Activated T-cell treated with anti-CD3 and anti-CD28 coated beads for 4 hours (primary cell): ENCODE results near the gene UNC5C.
"Not testable (repeated sequence)": the region's sequence is repeated elsewhere in the genome, so short reads cannot be mapped to it uniquely, and the experiment has no call there.

Experiments used
- DNase-seq: peaks from one replicate; pipeline ENCODE4 v3.0.0-alpha.2; 2020

Gene UNC5C

DNA sequence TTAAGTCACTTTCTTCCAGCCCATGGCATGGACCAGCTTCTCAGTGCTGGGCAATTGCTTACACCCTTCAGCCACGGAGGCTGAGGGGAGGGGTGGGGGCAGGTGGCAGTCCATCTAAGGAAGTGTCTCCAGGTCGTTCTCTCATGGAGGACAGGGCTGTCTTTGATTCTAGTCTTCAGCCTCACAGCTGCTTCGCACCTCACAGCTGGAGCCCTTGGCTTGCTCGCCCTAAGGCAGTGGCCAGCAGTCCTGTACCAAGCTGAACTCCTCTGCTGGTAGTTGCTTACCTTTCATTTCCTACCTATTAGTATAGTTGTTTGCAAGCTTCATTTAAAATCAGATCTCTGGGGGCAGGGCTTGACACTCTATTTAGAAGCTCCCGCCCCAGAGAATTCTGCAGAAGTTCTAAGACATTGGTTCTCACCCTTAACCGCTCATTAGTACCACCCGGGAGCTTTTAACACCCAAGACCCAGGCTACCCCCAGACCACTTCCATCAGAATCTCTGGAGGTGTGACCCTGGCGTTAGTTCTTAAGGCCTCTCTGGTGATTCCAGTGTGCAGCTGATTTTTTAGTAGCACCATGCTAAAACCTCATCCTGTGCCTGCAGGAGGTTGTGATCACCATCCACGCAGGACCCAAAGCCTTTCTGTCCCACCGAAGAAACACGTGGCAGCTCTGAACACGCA is 386.8 kb downstream of the UNC5C start:
- no peak for DNase-seq

DNA sequence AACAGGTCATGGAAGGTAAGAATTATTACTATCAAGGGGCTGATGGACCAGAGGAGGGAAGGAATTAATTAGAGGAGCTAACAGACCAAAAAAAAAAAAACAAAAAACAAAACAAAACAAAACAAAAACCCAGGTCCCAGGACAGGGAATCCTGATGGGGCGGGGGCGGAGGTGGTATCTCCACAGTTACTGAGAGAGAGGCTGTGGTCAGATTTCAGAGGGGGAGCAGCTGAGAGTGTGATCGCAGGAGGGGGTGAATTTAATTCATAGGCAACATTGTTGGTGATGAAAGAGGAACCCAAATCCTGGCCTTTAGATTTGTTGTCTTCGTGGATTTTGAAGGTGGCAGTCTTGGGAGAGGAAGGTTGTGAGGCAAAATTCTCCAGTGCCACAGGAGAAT is 389.4 kb downstream of the UNC5C start:
- no peak for DNase-seq

DNA sequence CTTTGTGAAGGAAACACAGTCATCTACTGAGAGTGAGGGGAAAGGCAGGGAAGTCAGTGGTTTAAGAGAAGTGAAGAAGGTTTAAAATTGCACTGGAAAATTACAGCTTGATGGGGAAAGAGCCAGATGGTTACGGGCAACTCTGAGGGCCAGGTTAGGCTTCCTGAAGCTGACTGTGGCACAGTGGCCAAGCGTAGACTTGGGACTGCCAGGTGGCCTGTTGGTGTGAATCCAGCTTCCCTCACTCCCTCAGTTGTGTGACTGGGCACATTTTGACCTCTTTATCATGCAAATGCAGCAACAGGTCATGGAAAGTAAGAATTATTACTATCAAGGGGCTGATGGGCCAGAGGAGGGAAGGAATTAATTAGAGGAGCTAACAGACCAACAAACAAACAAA is 390.1 kb downstream of the UNC5C start:
- no peak for DNase-seq

DNA sequence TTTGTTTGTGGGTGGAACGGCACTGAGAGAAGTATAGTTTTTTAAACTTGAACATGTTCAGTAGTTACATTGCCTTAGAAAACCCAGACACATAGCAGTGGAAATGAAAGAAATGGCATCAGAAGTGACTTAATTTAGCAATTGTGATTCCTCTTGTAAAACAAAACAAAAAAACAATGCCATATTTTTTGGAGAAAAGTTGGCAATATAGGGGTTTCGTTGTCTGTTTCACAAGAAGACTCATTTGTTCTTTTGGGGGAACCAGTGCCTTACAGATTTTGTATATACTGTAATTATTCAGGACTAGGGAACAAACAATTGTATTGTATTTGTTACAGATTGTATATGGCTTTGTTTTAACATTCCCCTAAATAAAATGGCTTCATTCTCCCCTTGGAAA is 390.7 kb downstream of the UNC5C start:
- no peak for DNase-seq

DNA sequence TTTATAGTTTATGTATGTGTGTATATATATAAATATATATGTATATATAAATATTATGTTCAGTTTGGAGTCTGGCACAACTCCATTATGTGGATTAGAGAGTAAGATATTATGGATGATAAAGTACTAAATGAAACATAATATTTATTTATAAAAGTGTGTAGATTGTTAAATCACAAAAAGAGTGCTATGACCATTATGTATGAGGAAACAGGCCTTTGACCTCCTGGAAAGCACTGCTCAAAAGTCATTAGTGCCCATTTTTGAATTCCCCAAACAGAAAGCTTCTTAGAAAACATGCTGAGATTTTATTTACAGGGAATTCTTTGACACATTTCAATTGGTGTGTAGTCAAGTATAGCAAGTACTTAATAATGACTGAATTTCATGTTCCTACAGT is 391.2 kb downstream of the UNC5C start:
- no peak for DNase-seq

DNA sequence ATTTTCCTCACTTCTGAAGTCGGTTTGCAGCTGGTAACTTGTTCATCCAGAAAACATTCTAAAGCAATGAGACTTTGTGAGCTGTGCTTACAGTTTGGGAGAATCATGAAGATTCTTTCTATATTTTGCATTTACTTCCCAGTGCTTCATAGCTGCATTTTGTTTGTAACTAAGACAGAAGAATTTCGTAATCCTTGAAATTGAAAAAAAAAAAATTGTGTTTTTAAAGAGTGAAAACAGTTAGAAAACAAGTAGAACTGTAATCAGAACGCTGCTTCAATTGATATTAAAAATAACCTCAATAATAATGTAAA is 392.4 kb downstream of the UNC5C start:
- no peak for DNase-seq

DNA sequence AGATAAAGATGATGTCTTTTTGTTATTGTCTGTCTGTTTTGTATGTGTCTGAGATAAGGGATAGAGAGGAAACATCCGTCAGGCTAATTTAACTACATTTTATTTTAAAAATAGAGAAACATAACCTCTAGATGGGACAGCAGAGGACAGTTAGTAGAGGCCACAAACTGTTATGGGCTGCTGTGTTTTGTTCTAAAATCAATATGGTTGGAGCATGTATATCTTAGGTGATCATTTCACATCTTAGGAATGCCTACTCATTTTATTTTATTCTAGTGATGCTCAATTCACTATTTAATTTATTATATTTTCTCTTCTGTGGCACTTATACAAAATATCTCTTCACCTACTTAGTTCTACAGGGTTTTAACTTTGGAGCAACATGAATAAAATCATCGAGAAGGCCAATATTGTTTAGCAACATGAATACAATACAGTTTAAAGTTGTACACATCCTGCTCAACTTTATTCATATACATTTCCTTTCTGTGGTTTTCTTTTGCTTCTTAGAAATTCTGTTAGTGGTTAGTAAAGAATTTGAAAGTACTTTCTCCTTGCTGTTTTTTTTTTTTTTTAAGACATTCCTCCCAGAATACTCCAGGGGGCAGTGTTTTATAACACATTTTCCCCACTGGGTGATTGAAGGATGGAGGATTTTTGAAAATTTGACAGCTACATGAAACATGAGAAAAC is 392.9 kb downstream of the UNC5C start:
- no peak for DNase-seq

DNA sequence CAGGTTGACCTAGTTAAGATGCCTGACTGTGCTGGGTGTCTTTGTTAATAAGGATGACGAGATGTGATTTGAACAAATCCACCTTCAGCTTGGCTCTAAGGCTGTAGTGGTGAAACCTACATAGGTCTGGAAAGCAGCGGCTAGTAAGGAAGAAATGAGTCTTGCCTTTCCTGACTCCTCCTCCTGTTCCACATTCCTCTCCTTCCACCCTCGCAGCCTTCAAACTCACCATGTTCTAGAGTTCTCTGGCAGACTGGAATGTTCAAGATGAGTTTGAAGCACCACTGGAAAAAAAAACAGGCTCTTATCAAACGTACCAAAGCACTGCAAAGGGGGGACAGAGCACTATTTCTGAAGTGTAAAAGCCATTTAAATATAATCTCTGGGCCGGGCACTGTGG is 395.6 kb downstream of the UNC5C start:
- no peak for DNase-seq

DNA sequence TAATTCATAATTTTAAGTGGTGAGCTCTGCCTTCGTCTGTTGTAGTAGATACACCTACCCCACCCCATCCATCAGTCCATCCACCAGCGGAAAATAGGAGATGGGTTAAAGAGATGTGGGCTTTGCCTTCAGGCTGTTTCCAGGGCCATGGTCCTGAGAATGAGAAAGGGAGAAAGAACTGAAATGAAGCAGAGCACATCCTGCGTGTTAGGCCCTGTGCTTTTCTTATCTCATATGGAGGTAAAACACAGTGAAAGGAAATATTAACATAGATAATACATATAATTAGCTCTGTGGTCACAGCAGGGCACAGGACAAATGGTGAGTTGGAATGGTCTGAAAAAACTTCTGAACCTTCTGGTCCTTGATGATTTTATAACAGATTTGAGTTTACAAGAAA is 397.5 kb downstream of the UNC5C start:
- no peak for DNase-seq

DNA sequence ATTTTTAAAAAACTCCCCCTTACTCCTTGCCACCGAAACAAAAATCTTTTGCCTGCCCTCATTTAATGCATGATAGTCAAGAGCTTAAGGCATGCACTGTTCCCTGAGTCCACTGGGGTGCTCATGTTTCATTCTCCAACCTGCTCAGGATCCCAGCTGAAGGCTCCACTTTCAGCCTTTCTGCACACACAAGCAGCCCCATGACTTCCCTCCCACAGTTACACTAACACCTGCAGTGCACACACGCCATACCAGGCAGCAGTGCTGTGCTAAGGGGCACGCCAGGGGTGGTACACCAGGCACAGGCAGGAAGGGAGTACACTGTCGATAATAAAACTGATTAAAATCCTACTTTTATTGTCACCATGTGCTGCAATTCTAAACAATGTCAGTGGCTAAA is 405.8 kb downstream of the UNC5C start:
- DNase-seq: no peak

DNA sequence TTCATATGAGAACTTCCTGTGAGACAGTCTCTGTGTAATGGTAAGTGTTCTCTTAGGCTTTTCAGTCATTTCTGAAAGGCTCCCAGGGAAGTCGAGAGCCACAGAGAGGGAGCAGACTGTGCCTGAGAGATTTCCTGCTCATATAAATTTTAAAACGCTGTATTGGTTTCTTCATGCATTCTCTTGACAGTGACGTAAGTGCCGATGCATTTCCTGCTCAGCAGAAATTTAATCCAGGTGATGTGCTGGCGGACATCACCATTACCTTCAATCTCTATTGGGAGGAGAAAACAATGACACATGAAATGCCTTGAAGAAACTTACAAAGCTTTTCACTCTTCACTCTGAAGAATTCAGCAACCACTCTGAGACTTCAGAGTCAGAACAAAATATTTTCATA is 407.4 kb downstream of the UNC5C start:
- no peak for DNase-seq

DNA sequence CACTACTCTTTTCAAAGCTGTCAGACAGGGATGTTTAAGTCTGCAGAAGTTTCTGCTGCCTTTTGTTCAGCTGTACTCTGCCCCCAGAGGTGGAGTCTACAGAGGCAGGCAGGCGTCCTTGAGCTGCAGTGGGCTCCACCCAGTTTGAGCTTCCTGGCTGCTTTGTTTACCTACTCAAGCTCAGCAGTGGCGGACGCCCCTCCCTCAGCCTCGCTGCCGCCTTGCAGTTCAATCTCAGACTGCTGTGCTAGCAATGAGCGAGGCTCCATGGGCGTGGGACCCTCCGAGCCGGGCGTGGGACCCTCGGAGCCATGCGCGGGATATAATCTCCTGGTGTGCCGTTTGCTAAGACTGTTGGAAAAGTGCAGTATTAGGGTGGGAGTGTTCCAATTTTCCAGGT is 409.3 kb downstream of the UNC5C start:
- DNase-seq: not testable (repeated sequence)

DNA sequence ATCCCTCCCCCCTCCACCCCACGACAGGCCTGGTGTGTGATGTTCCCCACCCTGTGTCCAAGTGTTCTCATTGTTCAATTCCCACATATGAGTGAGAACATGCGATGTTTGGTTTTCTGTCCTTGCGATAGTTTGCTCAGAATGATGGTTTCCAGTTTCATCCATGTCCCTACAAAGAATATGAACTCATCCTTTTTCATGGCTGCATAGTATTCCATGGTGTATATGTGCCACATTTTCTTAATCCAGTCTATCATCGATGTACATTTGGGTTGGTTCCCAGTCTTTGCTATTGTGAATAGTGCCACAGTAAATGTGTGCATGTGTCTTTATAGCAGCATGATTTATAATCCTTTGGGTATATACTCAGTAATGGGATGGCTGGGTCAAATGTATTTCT is 414.8 kb downstream of the UNC5C start:
- not testable (repeated sequence) for DNase-seq

DNA sequence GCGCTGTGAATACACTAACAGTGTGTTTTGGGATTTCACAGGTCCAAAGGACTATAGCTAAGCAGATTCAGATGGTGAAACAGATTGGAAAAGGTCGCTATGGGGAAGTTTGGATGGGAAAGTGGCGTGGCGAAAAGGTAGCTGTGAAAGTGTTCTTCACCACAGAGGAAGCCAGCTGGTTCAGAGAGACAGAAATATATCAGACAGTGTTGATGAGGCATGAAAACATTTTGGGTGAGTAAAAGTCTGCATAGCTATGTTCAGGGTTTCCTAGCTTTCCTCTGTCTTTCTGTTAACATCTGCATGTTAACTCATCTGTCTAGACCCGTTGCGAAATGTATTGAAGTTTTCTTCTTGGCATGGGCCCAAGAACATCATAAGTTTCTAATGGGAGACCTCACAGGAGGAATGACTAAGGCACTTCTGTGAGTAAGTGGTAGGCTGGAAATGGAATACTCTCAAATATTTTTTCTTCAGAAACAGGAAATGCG is 418.9 kb downstream of the UNC5C start:
- DNase-seq: no peak

DNA sequence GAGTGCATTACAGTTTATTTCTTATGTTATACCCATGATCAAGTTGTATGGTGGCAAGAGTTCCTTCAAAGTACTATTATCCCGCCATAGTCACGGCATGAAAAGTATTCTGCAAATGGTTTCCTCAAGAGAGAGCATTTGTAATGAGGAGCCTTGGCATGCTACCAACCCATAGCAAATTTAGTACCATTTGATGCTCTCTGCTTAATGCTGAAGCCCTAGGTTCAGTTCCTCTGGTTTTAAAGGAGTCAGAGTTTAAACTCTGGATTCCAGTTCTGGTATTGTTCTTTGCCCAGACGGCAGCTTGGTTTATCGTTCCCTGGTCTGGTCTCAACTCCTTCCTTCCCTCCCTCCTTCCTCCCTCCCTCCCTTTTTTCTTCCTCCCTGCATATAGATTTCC is 419.7 kb downstream of the UNC5C start:
- no peak for DNase-seq

DNA sequence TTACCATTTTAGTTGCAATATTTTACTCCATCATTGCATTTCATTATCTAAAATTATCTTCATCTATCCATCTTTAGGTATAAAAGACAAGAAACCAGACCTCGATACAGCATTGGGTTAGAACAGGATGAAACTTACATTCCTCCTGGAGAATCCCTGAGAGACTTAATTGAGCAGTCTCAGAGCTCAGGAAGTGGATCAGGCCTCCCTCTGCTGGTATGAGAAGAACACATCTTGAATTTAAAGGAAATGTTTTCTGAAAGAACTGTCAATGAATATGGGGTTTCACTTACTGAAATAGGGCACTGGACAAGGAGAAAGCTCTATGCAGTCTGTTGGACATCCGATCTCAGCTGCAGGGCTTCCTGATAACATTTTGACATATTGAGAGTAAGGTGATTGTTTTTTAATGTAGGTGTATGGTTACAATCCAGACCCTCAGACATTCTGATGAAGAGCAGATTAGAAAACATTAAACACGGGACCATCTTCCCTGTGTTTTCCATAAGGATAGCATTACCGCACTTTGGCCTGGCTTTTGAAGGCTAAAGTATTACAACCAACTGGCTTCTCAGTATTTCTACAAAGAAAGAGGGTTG is 423.8 kb downstream of the UNC5C start:
- no peak for DNase-seq

DNA sequence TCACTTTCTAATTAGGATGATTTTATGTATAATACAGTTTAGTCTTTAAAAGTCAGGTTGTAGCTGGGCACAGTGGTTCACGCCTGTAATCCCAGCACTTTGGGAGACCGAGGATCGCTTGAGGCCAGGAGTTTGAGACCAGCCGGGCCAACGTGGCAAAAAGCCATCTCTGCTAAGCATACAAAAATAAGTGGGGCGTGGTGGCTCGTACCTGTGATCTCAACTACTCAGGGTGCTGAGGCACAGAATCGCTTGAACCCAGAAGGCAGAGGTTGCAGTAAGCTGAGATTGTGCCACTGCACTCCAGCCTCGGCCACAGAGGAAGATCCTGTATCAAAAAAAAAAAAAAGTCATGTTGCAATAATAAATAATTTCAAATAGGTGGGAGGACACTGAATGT is 426.8 kb downstream of the UNC5C start:
- no peak for DNase-seq

DNA sequence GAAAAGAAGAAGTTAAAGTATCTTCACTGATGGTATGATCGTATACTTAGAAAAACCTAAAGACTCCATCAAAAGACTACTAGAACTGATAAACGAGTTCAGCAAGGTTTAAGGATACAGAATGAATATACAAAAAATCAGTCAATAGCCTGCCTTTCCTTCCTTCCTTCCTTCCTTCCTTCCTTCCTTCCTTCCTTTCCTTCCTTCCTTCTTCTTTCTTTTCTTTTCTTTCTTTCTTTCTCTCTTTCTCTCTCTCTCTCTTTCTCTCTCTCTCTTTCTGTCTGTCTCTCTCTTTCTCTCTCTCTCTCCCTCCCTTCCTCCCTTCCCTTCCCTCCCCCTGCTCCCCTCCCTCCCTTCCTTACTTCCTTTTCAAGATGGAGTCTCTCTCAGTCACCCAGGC is 428.3 kb downstream of the UNC5C start:
- no peak for DNase-seq

DNA sequence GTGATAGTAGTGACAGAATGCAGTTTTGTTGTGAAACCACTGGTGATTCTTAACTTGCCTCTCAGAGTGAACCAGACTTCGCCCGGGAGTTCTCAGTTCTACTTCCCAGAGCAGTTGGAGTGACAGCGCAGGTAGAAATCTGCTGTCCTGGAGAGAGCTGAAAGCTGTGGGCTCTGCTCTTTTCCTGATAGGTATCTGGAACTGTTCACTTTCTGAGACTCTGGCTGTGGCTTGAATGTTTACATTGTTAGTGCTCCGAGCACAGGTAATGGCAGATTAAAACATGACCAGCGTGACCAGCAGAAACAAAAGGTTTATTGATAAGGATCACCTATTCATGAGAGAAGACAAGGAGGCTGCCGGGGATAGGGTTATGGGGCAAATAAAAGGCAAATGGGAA is 430.3 kb downstream of the UNC5C start:
- DNase-seq: no peak

DNA sequence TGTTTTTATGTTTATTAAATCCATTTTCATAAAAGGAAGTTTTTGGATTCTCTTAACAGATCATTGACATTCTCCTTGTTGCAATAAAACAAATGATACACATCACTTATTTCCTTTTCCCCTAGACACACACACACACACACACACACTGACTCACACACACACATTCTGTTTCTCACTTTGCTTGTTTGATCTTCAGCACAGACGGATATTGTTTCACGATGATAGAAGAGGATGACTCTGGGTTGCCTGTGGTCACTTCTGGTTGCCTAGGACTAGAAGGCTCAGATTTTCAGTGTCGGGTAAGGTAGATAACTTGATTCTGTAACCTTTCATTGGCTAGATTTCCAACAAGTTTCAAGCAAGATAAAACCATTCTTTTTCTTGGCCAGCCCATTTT is 434.3 kb downstream of the UNC5C start:
- DNase-seq: no peak
